Neural cell (in vitro differentiated cells): Measurements from ENCODE around the gene EEF2KMT.
"Not testable (repeated sequence)": the region's sequence is repeated elsewhere in the genome, so short reads cannot be mapped to it uniquely, and the experiment has no call there.

Experiments
- EP300 ChIP-seq: fragments of 450-650 bp; conservative IDR thresholded peaks from 2 replicates; pipeline ENCODE4 v1.6.1; 2014; ENCODE audit warnings: antibody characterized with exemption, mild to moderate bottlenecking, moderate library complexity; ENCODE audit not compliant: poor library complexity, severe bottlenecking
- POLR2AphosphoS5 ChIP-seq: IDR thresholded peaks from 2 replicates; pipeline ENCODE4 v1.6.1; 2012
- RAD21 ChIP-seq: fragments of 450-650 bp; conservative IDR thresholded peaks from 2 replicates; pipeline ENCODE4 v1.6.1; 2014; ENCODE audit warnings: antibody characterized with exemption, mild to moderate bottlenecking, moderate library complexity
- TF ChIP-seq, protein P1 (sequence below): fragments of 450-650 bp; IDR thresholded peaks from 2 replicates; pipeline ENCODE4 v1.5.1; 2014; ENCODE audit warnings: antibody characterized with exemption, mild to moderate bottlenecking, moderate library complexity; ENCODE audit not compliant: poor library complexity, severe bottlenecking

DNA sequence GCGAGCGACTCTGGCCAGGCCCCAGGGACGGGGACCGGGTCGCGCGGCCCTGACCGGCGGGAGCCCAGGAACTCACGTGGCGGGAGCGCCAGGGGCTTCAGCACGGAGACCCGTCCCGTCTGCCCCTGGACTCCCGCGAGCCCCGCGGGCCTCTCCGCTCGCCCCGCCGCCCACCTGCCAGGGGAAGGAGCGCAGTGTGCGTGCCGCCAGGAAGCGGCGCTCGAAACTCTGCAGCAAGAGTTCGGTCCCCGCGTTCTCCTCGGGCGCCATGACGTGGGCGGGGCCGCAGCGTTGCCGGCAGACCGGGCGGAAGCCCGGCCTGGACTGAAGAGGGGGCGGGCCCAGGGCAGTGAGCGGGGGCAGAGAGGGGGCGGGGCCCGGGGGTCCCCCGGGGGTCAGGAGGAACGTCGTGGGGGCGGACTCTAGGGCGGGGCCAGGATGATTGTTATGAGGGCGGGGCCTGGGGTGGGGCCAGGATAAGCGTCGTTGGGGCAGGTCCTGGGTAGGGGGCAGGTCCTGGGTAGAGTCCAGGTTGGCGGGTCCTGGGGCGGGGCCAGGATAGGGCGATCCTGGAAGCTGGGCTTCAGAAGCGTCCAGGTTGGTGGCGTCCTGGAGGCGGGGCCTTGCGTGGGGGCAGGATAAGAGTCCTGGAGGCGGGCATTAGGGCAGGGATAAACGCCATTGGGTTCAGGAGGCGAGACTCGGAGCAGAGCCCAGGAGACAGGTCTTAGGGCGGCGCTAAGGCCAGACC, at the start of gene EEF2KMT:
- TF ChIP-seq, protein P1, sequence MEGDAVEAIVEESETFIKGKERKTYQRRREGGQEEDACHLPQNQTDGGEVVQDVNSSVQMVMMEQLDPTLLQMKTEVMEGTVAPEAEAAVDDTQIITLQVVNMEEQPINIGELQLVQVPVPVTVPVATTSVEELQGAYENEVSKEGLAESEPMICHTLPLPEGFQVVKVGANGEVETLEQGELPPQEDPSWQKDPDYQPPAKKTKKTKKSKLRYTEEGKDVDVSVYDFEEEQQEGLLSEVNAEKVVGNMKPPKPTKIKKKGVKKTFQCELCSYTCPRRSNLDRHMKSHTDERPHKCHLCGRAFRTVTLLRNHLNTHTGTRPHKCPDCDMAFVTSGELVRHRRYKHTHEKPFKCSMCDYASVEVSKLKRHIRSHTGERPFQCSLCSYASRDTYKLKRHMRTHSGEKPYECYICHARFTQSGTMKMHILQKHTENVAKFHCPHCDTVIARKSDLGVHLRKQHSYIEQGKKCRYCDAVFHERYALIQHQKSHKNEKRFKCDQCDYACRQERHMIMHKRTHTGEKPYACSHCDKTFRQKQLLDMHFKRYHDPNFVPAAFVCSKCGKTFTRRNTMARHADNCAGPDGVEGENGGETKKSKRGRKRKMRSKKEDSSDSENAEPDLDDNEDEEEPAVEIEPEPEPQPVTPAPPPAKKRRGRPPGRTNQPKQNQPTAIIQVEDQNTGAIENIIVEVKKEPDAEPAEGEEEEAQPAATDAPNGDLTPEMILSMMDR = not testable (repeated sequence)
- not testable (repeated sequence) for TF ChIP-seq POLR2AphosphoS5, RAD21, EP300
